Fibroblast of gingiva (primary cell): ENCODE results near the gene PLTP.
"Not testable (repeated sequence)": the region's sequence is repeated elsewhere in the genome, so short reads cannot be mapped to it uniquely, and the experiment has no call there.

Source experiments
- DNase-seq: peaks from one replicate; pipeline ENCODE4 v3.0.0-alpha.2; 2011; ENCODE audit warnings: low read depth

Gene PLTP

DNA sequence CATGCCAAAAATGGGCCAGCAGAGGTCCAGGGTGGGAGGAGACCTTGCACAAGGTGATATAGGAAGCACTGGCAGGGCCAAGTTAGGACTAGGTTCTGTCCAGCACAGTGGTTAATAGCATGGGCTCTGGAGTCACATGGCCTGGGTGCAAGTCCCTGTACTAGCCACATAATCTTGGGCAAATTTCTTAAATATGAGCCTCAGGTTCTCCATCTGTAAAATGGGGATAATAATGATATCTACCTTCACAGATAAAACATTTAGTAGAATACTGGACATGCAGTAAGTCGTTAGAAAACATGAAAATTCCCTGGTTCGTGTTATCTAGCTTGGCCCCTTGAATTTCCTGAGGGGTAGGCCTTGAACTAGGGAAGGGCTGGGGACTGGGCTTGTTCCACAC lies 14.7 kb downstream of the PLTP start:
- no peak for DNase-seq

DNA sequence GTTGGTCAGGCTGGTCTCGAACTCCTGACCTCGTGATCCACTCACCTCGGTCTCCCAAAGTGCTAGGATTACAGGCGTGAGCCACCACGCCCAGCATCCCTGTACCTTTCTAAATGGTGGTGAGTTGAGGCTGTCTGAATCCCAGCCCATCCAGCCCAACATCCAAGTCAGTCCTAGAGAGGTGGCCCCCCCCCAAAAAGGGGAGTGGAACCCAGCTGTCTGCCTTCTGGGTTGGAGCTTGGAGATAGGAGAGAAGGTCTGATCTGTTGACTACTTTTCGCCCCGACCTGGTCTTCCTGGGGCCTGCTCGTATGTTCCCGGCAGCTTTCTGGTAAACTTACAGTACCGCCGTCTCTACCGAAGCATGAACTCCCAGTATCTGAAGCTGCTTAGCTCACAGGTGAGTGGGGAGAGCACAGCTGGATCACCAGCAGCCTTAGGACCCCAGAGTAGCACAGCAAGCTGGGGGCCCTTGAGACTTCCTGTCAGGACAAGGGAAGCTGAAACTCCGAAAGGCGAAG lies 15.3 kb downstream of the PLTP start:
- DNase-seq = no peak

DNA sequence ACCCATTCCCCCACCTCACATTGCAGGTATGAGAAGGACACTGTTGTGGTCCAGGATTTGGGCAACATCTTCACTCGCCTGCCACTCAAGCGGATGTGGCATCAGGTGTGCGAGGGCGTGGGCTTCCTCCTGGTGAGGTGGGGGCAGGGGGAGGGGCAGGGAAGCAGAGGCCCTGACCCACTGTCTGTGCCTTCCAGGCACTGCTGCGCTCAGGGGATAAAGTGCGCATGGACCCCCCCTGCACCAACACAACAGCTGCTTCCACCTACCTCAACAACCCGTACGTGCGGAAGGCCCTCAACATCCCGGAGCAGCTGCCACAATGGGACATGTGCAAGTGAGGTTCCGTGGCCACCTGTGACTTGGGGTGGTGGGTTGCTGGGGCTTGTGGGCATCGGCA lies 17.2 kb downstream of the PLTP start:
- DNase-seq = no peak

DNA sequence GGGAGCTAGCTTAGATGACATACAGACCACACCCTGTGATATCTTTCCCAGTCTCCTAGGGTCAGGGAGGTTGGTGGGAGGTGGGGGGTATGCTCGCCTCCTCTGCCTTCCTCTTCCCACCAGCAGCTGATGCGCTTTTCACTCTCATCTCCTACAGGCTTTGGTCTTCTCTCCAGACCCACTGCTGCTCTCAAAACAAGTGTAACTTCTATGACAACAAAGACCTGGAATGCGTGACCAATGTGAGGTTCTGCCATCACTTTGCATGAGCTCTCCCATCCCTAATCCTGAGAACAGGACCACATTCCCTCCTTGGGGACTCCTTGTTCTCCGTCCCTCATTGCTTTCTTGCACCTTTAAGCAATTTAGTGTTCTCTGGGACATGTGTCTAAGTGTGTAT lies 18.1 kb downstream of the PLTP start:
- no peak for DNase-seq

DNA sequence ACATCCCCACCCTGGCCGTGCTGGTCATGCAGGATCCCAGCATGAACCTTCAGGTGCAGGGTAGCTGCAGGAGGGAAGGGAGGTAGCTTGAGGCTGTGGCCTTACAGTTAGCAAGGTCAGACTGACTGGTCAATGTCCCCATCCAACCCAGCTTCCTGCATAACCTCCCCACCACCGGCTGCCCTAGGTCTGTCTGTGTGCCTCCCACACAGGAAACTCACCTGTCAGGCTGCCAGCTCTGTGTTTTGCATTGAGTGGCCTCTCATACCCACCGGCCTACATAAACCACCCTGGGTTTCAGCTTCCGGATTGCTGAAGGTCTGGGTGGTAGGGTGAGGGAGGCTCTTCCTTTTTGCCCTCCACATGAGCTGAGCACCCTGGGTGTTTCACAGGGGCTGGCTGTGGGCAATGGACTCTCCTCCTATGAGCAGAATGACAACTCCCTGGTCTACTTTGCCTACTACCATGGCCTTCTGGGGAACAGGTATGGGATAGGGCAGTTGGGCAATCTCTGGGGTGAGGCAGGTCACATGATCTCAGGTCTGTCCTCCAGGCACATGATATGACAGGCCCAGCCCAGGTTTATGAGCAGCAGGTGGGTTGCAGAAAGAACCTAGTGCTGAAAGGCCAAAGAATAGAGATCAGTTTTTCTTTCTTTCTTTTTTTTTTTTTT lies 19.0 kb downstream of the PLTP start:
- DNase-seq = no peak

DNA sequence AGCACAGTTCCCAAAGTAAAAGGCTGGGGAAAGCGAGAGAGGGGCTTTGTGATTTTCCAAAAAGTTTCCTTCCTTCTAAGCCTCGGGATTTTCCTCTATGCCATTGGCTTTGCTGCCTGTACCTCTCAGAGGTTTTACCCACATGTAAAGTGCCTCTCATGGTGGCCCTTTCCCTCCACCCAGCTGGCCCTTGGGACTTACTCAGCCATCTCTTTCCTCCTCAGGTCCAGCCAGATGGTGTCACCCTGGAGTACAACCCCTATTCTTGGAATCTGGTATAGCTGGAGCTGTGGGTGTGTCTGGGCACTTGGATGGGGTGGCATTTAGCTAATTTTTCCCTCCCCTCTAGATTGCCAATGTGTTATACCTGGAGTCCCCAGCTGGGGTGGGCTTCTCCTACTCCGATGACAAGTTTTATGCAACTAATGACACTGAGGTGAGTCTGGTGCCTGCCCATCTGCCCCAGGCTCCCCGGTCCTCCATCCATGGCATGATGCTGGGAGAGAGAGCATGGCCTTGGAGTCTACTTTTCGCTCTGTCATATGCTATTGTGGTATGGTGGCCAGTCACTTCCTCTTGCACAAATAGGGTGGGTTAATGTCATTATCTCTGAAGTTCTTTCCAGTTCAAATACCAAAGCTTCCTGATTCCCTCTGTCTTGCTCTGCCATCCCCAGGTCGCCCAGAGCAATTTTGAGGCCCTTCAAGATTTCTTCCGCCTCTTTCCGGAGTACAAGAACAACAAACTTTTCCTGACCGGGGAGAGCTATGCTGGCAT lies 19.7 kb downstream of the PLTP start:
- peak; percentile 20 for DNase-seq

DNA sequence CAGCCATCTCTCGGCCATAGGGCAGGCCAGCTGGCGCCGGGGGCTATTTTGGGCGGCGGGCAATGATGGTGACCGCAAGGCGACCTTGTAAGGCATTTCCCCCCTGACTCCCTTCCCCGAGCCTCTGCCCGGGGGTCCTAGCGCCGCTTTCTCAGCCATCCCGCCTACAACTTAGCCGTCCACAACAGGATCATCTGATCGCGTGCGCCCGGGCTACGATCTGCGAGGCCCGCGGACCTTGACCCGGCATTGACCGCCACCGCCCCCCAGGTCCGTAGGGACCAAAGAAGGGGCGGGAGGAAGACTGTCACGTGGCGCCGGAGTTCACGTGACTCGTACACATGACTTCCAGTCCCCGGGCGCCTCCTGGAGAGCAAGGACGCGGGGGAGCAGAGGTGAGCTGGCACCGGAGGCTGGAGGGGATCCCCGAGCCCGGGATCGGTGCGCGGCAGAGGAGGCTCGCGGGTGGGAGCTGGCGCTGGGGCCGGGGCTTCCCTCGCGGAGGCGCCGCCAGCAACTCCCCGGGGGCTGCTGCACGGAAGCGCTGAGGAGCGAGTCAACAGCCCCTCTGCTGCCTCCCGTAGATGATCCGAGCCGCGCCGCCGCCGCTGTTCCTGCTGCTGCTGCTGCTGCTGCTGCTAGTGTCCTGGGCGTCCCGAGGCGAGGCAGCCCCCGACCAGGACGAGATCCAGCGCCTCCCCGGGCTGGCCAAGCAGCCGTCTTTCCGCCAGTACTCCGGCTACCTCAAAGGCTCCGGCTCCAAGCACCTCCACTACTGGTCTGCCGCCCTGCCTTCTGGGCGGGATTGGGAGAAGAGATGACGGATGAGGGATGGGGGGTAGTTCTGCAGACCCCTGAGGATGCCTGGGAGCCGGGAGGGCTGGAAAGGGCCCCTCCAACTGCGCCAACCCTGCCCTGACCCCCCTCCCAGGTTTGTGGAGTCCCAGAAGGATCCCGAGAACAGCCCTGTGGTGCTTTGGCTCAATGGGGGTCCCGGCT lies 20.7 kb downstream of the PLTP start, which contains the start of the genes CTSA and NEURL2:
Gene CTSA, plus strand, starts transcription at position 351 of the 999 bp plus-strand sequence. Its CDS starts 234 bp downstream, at position 585.
Gene NEURL2, minus strand, starts transcription at position 224 of the 999 bp plus-strand sequence. Its CDS starts 217 bp downstream, at position 7.
- DNase-seq = peak; percentile 94

DNA sequence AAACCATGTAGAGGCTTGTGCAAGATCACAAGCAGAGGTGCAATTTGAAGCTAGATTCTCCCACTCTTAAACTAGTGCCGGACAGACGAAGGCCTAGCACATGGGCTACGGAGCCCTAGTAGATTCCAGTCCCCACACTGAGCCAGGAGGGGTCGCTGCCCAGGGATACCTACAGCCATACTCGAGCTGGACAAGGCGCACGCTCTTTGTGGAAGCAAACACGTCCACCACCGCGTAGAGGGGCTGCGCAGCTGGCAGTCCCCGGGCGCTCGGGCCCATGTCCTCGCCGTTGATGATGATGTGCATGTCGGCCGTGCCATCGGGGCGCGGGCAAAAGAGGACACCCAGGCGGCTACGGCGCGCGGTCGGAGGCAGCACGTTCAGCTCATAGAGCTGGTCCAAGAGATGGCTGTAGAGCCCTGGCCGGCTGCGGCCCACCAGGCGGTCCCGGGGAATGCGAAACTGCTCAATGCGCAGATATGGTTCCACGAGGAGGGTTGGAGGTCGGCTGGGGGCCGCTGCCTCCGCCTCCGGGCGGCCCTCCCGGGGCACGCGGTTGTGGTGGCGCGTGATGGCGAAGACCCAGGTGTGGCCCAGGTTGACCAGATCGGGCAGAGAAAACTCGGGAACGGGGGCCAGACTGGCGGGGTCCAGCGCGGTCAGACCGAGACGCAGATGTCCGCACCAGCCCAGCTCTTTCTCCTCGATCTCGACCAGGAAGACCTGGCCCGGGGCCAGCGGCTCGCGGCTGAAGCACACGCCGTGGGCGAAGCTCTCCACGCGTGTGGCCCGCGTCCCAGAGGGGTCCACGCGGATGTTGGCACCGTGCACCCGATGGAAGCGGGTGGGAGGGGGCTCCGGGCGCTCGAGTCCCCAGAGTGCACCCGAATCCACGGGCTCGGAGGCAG lies 21.6 kb downstream of the PLTP start:
- DNase-seq = peak; percentile 69

DNA sequence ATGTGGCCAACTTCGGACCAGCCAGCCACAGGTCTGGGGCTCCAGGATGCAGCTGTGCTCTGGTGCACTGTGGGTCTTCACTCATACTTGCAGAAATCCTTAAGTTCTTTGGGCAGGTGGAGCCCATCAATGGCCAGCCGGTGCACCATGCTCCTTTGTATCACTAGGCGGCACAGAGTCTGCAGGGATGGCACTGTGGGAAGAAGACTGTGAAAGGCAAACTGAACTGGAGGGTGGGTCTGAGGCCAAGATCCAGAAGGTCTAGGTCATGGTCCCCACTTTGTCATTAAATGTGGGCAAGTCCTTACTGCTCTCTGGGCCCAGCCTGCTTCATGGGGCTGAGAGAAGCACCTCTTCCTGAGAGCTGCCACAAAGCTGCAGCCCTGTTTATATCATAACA lies 23.3 kb downstream of the PLTP start:
- no peak for DNase-seq

DNA sequence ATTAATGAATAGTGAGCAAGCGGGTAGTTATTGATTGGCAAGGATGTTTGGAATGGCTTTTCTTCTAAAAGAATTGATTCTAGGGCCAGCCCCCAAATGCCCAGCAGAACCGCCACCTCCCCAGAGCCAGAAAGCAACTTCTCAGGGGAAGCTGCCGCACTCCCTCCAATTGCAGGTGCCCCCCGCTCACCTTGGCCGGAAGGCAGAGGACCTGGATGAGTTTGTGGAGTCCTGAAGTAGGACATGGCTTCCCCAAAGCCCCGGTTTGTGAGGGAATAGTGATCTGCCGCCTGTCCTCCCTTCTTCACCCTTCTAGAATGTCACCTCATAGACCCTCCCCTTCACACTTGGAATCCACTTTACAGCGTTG lies 24.6 kb downstream of the PLTP start, which contains the start of gene SPATA25:
Gene SPATA25, minus strand, starts transcription at position 277 of the 370 bp plus-strand sequence. Its CDS starts 32 bp downstream, at position 245.
- DNase-seq = no peak

DNA sequence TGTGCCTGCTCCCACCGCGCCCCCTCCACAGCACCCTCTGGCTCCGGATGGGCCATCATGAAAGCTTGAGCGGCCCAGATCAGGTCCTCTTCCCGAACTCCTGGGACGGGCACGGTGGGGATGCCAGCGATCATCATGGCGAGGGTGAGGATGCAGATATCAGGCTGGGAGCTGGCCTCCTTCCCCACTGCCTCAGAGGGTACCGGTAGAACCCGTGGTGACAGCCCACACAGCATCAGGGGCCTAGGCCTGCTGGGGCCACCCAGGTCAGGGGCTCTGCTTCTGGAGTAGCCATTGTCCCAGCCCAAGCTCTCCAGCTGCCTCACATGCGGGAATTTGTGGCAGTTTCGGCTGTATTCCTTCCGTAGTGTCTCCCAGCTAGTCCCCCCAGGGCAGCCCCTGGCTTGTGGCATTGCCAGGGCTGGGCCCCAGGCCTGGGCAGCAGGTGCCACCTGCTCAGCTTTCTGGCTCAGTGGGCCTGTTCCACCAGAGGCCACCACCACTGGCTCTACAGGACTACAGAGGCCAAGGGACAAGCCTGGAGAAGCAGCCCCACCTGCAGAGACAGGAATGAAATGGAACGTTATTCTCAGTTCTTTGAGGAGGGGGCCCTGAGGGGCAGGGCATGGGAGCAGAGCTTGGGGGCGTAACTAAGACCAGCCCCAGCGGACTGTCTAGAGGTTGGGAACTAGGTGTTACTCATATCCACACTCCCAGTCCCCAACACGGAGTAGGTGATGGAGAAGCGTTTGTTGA lies 25.2 kb downstream of the PLTP start:
- no peak for DNase-seq

DNA sequence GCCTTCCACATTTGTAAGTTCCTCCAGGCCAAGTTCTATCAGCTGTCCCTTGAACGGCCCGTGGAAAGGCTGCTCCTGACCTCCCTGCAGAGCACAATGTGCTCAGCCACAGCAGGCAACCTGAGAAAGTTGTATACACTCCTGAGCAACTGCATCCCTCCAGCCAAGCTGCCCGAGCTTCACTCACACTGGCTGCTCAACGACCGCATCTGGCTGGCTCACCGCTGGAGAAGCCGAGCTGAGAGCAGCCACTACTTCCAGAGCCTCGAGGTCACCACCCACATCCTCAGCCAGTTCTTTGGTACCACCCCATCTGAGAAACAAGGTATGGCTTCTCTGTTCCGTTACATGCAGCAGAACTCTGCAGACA lies 28.9 kb downstream of the PLTP start:
- DNase-seq = no peak

DNA sequence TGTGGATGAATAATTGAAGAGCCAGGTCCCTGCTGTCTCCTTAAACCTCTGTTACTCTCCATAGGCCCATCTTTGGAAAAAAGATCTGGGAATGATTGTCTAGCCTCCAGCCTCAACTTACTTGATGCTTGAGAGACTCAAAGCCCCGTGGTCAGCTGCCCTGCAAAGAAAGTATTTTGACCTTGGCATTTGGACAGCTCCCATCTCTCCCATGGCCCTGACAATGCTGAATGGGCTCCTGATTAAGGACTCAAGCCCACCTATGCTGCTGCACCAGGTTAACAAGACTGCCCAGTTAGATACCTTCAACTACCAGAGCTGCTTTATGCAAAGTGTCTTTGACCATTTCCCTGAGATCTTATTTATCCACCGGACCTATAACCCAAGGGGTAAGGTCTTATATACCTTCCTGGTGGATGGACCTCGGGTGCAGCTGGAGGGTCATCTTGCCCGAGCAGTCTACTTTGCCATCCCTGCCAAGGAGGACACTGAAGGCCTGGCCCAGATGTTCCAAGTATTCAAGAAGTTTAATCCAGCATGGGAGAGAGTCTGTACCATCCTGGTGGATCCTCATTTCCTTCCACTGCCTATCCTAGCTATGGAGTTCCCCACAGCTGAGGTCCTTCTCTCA lies 29.4 kb downstream of the PLTP start:
- no peak for DNase-seq

DNA sequence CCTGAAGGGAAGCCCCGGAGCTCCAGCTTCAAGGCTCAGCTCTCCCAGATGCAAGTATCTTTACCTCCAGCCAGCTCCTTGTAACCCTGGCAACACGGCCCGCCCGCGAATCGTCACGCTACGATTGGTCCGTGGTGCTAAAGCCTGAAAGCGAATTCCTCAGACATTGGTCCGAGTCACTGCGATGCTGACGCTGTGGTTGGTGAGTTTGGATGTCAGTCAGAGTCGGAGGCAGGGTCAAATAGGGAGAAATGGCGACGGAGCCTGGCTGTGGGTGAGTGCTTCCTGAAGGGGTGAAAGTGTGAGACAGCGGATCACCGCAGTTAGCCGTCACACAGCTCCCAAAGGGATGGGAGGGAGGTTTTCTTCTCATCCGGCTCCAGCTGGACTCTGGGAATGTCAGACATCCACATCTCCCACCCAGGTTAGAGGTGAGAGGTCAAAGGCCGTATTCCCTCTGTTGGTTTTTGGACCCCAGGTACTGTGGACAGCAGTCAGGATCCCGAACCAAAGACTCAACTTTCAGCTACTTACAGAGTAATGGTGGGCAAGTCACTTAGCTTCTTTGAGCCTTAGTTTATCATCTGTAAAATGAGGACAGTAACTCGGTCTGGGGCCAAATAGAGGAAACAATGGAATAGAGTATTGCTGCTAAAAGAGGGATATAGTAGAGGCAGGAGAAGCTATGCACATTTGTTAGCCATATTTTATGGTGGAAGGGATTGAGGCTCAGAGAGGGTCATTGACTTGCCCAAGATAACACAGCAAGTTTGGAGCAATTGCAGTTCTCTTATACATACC lies 30.8 kb downstream of the PLTP start, which contains the start of gene ZSWIM1:
Gene ZSWIM1, plus strand, starts transcription at position 240 of the 801 bp plus-strand sequence. CDS start 1,366 bp downstream, outside the sequence.
- DNase-seq = peak; percentile 98

DNA sequence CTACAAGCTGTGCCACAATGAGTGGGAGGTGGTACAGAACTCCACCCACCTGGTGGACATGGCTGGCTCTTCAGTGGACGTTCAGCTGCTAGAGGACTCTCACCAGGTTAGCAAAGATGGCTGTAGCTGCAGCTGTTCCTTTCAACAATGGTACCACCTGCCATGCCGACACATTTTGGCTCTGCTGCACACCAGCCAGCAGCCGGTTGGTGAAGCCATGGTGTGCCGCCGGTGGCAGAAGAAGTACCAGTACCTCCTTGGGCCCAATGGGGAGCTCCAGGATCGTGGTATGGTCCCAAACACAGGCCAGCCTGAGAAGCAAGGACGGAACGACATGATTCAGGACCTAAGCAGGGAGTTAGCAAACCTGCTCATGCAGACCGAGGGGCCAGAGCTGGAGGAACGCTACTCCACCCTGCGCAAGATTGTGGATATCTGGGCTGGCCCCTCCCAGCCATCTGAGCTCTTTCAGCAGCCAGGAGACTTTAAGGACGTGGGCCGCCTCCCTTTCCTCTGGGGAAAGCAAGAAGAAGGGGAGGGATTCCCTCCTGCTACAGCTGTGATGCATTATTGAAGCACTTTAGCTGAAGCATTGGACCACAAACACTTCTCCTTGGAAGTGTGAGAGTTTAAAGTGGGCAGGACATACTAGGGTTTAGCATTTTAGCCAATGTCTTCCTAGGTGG lies 33.7 kb downstream of the PLTP start:
- DNase-seq = no peak

DNA sequence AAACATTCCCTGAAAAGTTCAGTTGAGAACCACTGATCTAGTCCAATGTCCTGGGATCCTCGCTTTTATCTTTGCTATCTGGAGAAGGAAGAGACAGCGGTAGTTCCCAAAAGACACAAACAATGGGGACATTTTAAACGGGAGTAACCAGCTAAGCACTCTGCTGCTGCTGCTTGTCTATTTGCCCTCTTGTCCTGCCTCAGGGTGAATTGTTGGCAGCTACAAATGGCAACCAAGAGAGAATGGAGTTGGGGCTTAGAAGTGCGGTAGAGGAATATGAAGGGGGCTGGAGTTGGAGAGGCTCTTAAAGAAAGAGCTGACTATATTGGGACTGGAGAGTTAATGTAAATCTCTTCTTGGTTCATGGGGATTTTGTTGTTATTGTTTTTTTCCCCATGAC lies 37.4 kb downstream of the PLTP start:
- DNase-seq = no peak

DNA sequence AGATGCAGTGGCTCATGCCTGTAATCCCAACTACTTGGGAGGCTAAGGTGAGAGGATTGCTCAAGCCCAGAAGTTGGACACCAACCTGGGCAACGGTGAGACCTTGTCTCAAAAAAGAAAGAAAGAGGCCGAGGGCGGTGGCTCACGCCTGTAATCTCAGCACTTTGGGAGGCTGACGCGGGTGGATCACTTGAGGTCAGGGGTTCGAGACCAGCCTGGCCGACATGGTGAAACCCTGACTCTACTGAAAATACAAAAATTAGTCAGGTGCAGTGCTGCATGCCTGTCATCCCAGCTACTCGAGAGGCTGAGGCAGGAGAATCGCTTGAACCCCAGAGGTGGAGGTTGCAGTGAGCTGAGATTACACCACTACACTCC lies 37.9 kb downstream of the PLTP start:
- not testable (repeated sequence) for DNase-seq
